Spleen (tissue), 11 donors: ENCODE data around the gene HSPB8. TPM values are rescaled to one million over a fixed set of nuclear protein-coding genes. Genes with fewer than 3 reads are reported as not detected.

Source experiments
- DNase-seq: peaks from one replicate; pipeline ENCODE4 v3.0.0-alpha.2; 2020
- H3K27ac ChIP-seq, 8 donors: fragments of 200-600 bp; sonication (generic) in 7 of 8; 1 replicate in 4 of 8; 2 replicates in 4 of 8; pipeline versions ENCODE4 v1.5.0 to v1.8.0; 2016 to 2021; ENCODE audit warnings: inconsistent platforms in 4 of 8, mild to moderate bottlenecking in 4 of 8, moderate library complexity in 1 of 8
- H3K27me3 ChIP-seq, 7 donors: fragments of 200-600 bp; sonication (generic) in 6 of 7; replicated peaks in 1 of 7; 1 replicate in 4 of 7; 2 replicates in 3 of 7; pipeline versions ENCODE4 v1.5.0 to v1.8.0; 2016 to 2021; ENCODE audit warnings: inconsistent platforms in 3 of 7, mild to moderate bottlenecking in 1 of 7
- H3K36me3 ChIP-seq, 6 donors: fragments of 200-600 bp; sonication (generic) in 5 of 6; 1 replicate in 4 of 6; 2 replicates in 2 of 6; pipeline versions ENCODE4 v1.5.0 to v1.8.0; 2016 to 2021; ENCODE audit warnings: inconsistent platforms in 2 of 6
- H3K4me1 ChIP-seq, 6 donors: fragments of 200-600 bp; sonication (generic) in 5 of 6; 1 replicate in 3 of 6; 2 replicates in 3 of 6; pipeline versions ENCODE4 v1.5.0 to v1.8.0; 2016 to 2021; ENCODE audit warnings: inconsistent platforms in 3 of 6
- H3K4me3 ChIP-seq, 8 donors: fragments of 200-600 bp; sonication (generic) in 7 of 8; 1 replicate in 4 of 8; 2 replicates in 4 of 8; pipeline versions ENCODE4 v1.5.0 to v1.8.0; 2016 to 2021; ENCODE audit warnings: inconsistent platforms in 4 of 8, mild to moderate bottlenecking in 4 of 8, moderate library complexity in 2 of 8
- H3K9me3 ChIP-seq, 8 donors: fragments of 200-600 bp; sonication (generic) in 7 of 8; 1 replicate in 4 of 8; 2 replicates in 4 of 8; pipeline versions ENCODE4 v1.5.0 to v1.8.0; 2016 to 2021; ENCODE audit warnings: inconsistent platforms in 4 of 8
- CTCF ChIP-seq, 11 experiments: fragments of 200-600 bp in 7 of 11; fragments of 450-650 bp in 4 of 11; sonication (generic) in 4 of 11; IDR thresholded peaks in 8 of 11; conservative IDR thresholded peaks in 3 of 11; 1 replicate in 7 of 11; 2 replicates in 4 of 11; pipeline versions ENCODE4 v1.4.0 to v1.8.0; 2016 to 2021; ENCODE audit warnings: antibody characterized with exemption in 11 of 11, inconsistent platforms in 4 of 11, mild to moderate bottlenecking in 1 of 11
- POLR2A ChIP-seq, 3 donors: fragments of 450-650 bp; IDR thresholded peaks; one replicate each; pipeline ENCODE4 v1.5.1; 2017; ENCODE audit warnings: antibody characterized with exemption in 3 of 3, mild to moderate bottlenecking in 1 of 3
- POLR2AphosphoS5 ChIP-seq, 3 donors: sonication (generic); formaldehyde crosslinking; IDR thresholded peaks; one replicate each; pipeline ENCODE4 v1.5.1; 2017; ENCODE audit warnings: antibody characterized with exemption in 3 of 3
- WGBS, 5 donors: extraction: QIAGEN DNeasy Blood & Tissue Kit in 3 of 5; methylation state at CpG; one replicate each; pipeline versions ENCODE4 v1.1.5 to v1.1.7; 2013 to 2018; 5-methylcytosine and 5-hydroxymethylcytosine counted together
- intact Hi-C: fragments of 100-400 bp; cut with DNase I; formaldehyde crosslinking; loops from one replicate; pipeline ENCODE4 v1.15.0; 2023; ENCODE audit warnings: low total_unique reads
- polyA plus RNA-seq, 3 donors: library from polyadenylated mRNA; stranded (reverse); fragments of 200-250 nt; gene quantifications; one replicate each; pipeline ENCODE4 v1.2.1, GENCODE V29; 2013
- total RNA-seq, 7 donors: library from RNA; depleted of rRNA in 3 of 7; stranded (reverse); fragments of >200 nt in 3 of 7; fragmentation: NEBNext Ultra II Directional in 4 of 7; extraction: Animal tissue kit (Norgen Biotek cat#: 25700) in 4 of 7; gene quantifications; one replicate each; pipeline versions ENCODE4 v1.1.0 to v1.2.1, GENCODE V29; 2016 to 2021
- donor health status: healthy with polysubstance abuse.
- donor health status: DM: no; HTN: no; CAD: no; lungs with moderate emphysema.
- donor health status: DM: no; HTN: no; CAD: no.
- donor health status: Bipolar disorder and iron deficiency.
- donor health status: healthy.
- donor health status: DM: no; HTN: no; CAD: no.
- donor health status: DM: yes; HTN: yes; CAD: no.

HSPB8 gene
- total and polyA plus RNA-seq, 10 donors: 14.1 to 109 (median 50.0) TPM

- H3K4me1 ChIP-seq: no peaks in the 10 kb centered on the region
- DNase-seq: no peak
- H3K27me3 ChIP-seq: no peaks in the 10 kb centered on the region
- H3K4me3 ChIP-seq: no peak overlapping the region
- TF ChIP-seq POLR2AphosphoS5 (IDR thresholded peaks at IDR 0.05) (no peak), POLR2A (IDR thresholded peaks at IDR 0.05) (no peak), CTCF (IDR thresholded peaks at IDR 0.05 in 8 of 11, conservative IDR thresholded peaks at IDR 0.05 in 3 of 11) (no peak)
- H3K27ac ChIP-seq: no peak overlapping the region
- intact Hi-C loops: no loop called here
- no peaks in the 10 kb centered on the region for H3K36me3 ChIP-seq
- H3K9me3 ChIP-seq: peaks cover 3 to 29% (median 13%) of the 10 kb centered on the region in 8 donors
- 84 to 89% (median 86%) methylated on average over 4 of the region's 4 CpGs for WGBS, 5 donors
These were observed 41.8 kb upstream of the HSPB8 start for GRCh38 chr12:119136811-119137410.

GRCh38 chr12:119139448-119139847 lies 39.3 kb upstream of the HSPB8 start:
- H3K36me3 ChIP-seq: no peaks in the 10 kb centered on the region

GRCh38 chr12:119145367-119145766 lies 33.4 kb upstream of the HSPB8 start:
- intact Hi-C loops: no loop called here
- no peak overlapping the region for H3K4me3 ChIP-seq
- peaks cover 0 to 21% (median 0%) of the 10 kb centered on the region in 7 donors for H3K27me3 ChIP-seq
- no peak for DNase-seq
- TF ChIP-seq POLR2A (IDR thresholded peaks at IDR 0.05) (no peak), POLR2AphosphoS5 (IDR thresholded peaks at IDR 0.05) (no peak), CTCF (IDR thresholded peaks at IDR 0.05 in 8 of 11, conservative IDR thresholded peaks at IDR 0.05 in 3 of 11) (no peak)
- H3K36me3 ChIP-seq: no peaks in the 10 kb centered on the region
- no peak overlapping the region for H3K27ac ChIP-seq
- WGBS, 5 donors: 51 to 76% (median 63%) methylated on average over 10 to 13 of the region's 13 CpGs
- H3K4me1 ChIP-seq: no peaks in the 10 kb centered on the region
- H3K9me3 ChIP-seq: peaks cover 0 to under 1% (median 0%) of the 10 kb centered on the region in 8 donors

More at GRCh38 chr12:119139448-119139847, 39.3 kb upstream of the HSPB8 start:
- intact Hi-C loops: no loop called here
- DNase-seq: no peak
- peaks cover 0 to 7% (median 0%) of the 10 kb centered on the region in 8 donors for H3K9me3 ChIP-seq
- no peak overlapping the region for H3K4me3 ChIP-seq
- H3K27ac ChIP-seq: no peak overlapping the region
- peaks cover 0 to 6% (median 0%) of the 10 kb centered on the region in 7 donors for H3K27me3 ChIP-seq
- no peak for TF ChIP-seq CTCF (IDR thresholded peaks at IDR 0.05 in 8 of 11, conservative IDR thresholded peaks at IDR 0.05 in 3 of 11)
- TF ChIP-seq POLR2A (IDR thresholded peaks at IDR 0.05): no peak
- TF ChIP-seq POLR2AphosphoS5 (IDR thresholded peaks at IDR 0.05): no peak
- no peaks in the 10 kb centered on the region for H3K4me1 ChIP-seq
- 69 to 91% (median 76%) methylated on average over 2 of the region's 2 CpGs for WGBS, 5 donors

GRCh38 chr12:119147847-119148448 lies 30.8 kb upstream of the HSPB8 start:
- peaks cover 0 to 21% (median 13%) of the 10 kb centered on the region in 8 donors for H3K9me3 ChIP-seq
- TF ChIP-seq POLR2A (IDR thresholded peaks at IDR 0.05): no peak
- no peak for TF ChIP-seq POLR2AphosphoS5 (IDR thresholded peaks at IDR 0.05)
- no peak for TF ChIP-seq CTCF (IDR thresholded peaks at IDR 0.05 in 8 of 11, conservative IDR thresholded peaks at IDR 0.05 in 3 of 11)
- H3K4me3 ChIP-seq: no peak overlapping the region
- no peaks in the 10 kb centered on the region for H3K4me1 ChIP-seq
- WGBS, 5 donors: 64 to 92% (median 77%) methylated on average over 2 of the region's 2 CpGs
- DNase-seq: no peak
- intact Hi-C loops: no loop called here
- no peak overlapping the region for H3K27ac ChIP-seq
- peaks cover 0 to 21% (median 0%) of the 10 kb centered on the region in 7 donors for H3K27me3 ChIP-seq
- no peaks in the 10 kb centered on the region for H3K36me3 ChIP-seq
